ENCODE data around the gene DAPK1.

Gene DAPK1

DNA sequence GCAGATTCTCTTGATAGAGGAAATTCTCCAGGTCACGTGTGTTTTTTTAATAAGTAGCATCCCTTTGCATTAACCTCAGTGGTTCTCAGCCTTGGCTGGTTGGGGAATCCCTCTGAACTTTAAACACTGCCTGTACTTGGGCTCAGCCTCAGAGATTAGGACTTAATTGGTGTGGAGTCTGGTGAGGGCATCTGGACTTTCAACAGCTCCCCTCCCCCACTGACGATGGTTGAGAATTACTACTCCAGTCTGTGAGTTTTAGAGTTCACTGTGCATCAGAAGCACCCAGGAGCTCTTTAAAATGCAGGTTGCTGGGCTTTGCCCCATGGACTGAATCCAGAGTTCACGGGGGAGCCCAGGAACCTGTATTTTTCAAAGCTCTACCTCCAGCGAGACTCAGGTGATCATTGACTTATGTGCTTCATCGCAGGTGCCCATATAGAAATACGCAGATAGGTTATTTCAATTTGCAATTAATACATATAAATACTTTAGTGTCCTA, 71.4 kb downstream of the DAPK1 start:
- ATAC-seq = no peak
- peak; percentile 85 for TF ChIP-seq TCF4 (CRISPR knock-in tag; IDR thresholded peaks at IDR 0.05; ENCODE audit: borderline replicate concordance)
- TF ChIP-seq ZNF70 (CRISPR knock-in tag; IDR thresholded peaks at IDR 0.05) = 0 out of 2 replicates have a peak, but pooled peaks have one; percentile 21
- TF ChIP-seq ZFP30 (CRISPR knock-in tag; IDR thresholded peaks at IDR 0.05) = no peak

DNA sequence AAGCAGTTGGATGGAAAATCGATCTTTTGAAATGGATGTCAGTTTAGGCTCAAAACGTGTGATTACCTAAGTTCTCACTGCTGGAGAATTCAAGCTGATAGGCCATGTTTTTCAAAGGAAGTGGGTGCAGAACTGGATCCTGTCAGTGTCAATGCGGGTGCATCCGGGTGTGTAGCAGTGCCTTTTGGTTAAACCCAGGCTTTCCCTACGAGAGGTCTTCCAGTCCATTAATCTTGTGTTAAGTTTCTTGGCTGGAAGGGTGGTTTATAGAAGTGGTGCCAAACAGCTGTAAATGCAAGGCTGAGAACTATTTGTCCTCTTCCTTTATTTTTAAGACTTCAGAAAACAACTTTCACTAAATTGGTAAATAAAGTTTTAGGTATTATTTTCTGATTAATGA, 71.9 kb downstream of the DAPK1 start:
- TF ChIP-seq ZNF8 (CRISPR knock-in tag; IDR thresholded peaks at IDR 0.05) (no peak), BACH2 (CRISPR knock-in tag; IDR thresholded peaks at IDR 0.05; ENCODE audit: borderline replicate concordance) (no peak), ZNF565 (CRISPR knock-in tag; conservative IDR thresholded peaks at IDR 0.05; ENCODE audit: low read depth) (no peak), SNAI2 (CRISPR knock-in tag; IDR thresholded peaks at IDR 0.05) (no peak)
- TF ChIP-seq, protein P1, sequence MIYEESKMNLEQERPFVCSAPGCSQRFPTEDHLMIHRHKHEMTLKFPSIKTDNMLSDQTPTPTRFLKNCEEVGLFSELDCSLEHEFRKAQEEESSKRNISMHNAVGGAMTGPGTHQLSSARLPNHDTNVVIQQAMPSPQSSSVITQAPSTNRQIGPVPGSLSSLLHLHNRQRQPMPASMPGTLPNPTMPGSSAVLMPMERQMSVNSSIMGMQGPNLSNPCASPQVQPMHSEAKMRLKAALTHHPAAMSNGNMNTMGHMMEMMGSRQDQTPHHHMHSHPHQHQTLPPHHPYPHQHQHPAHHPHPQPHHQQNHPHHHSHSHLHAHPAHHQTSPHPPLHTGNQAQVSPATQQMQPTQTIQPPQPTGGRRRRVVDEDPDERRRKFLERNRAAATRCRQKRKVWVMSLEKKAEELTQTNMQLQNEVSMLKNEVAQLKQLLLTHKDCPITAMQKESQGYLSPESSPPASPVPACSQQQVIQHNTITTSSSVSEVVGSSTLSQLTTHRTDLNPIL (CRISPR knock-in tag; IDR thresholded peaks at IDR 0.05; ENCODE audit: low read depth) = no peak
- TF ChIP-seq, protein P2, sequence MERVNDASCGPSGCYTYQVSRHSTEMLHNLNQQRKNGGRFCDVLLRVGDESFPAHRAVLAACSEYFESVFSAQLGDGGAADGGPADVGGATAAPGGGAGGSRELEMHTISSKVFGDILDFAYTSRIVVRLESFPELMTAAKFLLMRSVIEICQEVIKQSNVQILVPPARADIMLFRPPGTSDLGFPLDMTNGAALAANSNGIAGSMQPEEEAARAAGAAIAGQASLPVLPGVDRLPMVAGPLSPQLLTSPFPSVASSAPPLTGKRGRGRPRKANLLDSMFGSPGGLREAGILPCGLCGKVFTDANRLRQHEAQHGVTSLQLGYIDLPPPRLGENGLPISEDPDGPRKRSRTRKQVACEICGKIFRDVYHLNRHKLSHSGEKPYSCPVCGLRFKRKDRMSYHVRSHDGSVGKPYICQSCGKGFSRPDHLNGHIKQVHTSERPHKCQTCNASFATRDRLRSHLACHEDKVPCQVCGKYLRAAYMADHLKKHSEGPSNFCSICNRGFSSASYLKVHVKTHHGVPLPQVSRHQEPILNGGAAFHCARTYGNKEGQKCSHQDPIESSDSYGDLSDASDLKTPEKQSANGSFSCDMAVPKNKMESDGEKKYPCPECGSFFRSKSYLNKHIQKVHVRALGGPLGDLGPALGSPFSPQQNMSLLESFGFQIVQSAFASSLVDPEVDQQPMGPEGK (CRISPR knock-in tag; IDR thresholded peaks at IDR 0.05; ENCODE audit: borderline replicate concordance) = no peak
- no peak for ATAC-seq

DNA sequence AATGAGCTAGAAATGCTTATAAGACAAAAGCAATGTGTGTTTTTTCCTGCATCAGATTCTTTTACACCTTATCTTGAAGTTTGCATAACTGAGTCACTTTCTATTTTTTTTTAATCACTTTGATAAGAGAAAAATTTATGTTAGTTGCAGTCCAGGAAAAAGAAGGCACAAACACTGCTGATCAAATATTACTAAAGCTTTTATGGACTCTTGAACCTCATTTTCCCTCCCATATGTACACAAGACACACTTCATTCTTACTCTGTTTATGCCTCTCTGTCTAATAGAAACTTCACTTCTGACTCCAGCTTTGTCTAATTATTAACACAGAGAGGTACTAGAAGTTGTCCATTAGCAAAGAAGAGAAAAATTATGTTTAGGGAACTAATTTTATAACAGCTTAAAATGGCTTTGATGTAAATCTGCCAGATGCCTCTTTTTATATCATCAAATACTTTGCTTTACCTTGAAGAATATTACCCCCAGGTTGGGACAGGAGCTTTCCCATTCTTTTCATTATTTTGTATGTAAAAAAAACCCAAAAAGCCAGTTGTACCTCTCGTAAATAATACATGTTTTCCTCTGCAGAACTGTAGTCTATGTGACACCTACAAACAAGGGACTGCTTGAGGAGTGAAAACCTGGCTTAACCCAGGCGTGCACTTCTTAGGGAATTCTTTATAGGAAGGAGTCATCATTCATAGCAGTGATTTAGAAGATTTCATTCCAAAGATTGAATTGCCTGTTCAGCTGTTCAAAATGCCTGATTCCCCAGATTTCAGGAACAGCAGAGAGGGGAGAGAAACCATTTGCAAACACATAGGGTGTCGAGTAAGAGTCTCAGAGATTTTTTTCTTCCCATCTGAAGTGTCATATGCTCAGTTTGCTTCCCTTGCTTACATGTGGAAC, 72.6 kb downstream of the DAPK1 start:
- TF ChIP-seq TOX (CRISPR knock-in tag; IDR thresholded peaks at IDR 0.05; ENCODE audit: borderline replicate concordance) = no peak
- no peak for TF ChIP-seq ISL1 (CRISPR knock-in tag; IDR thresholded peaks at IDR 0.05)
- TF ChIP-seq ZFP30 (CRISPR knock-in tag; IDR thresholded peaks at IDR 0.05) = no peak
- TF ChIP-seq ZC3H10 (CRISPR knock-in tag; IDR thresholded peaks at IDR 0.05) = no peak
- TF ChIP-seq BACH2 (CRISPR knock-in tag; IDR thresholded peaks at IDR 0.05; ENCODE audit: borderline replicate concordance) = no peak
- no peak for TF ChIP-seq PPARA (CRISPR knock-in tag; IDR thresholded peaks at IDR 0.05; ENCODE audit: borderline replicate concordance)
- ATAC-seq = no peak

DNA sequence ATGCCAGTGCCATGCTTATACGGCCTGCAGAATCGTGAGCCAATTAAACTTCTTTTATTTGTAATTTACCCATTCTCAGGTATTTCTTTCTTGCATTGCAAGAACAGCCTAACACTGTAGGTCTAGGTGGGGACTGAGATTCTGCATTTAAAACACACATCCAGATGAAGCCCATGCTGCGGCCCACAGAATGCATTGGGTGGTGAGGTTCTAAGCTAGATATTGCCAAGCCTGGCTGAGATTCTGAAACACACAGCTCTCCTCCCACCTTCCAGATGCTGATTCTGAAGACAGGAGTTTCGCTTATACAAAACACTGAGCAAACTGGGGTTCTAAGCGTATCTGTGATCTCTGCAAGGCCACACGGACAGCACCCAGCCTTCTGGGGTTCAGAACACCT, 75.1 kb downstream of the DAPK1 start:
- no peak for ATAC-seq
- TF ChIP-seq, protein P2 (CRISPR knock-in tag; IDR thresholded peaks at IDR 0.05; ENCODE audit: borderline replicate concordance) = no peak
- TF ChIP-seq SNAI2 (CRISPR knock-in tag; IDR thresholded peaks at IDR 0.05) (no peak), OSR1 (CRISPR knock-in tag; IDR thresholded peaks at IDR 0.05) (no peak), ZC3H10 (CRISPR knock-in tag; IDR thresholded peaks at IDR 0.05) (no peak), ARNTL (CRISPR knock-in tag; IDR thresholded peaks at IDR 0.05; ENCODE audit: borderline replicate concordance, low read depth) (no peak), BACH2 (CRISPR knock-in tag; IDR thresholded peaks at IDR 0.05; ENCODE audit: borderline replicate concordance) (no peak), ISL1 (CRISPR knock-in tag; IDR thresholded peaks at IDR 0.05) (no peak), CSDC2 (CRISPR knock-in tag; IDR thresholded peaks at IDR 0.05) (no peak), RARB (CRISPR knock-in tag; IDR thresholded peaks at IDR 0.05) (no peak), ZFP3 (CRISPR knock-in tag; IDR thresholded peaks at IDR 0.05) (no peak), ZFP30 (CRISPR knock-in tag; IDR thresholded peaks at IDR 0.05) (no peak), ESRRG (CRISPR knock-in tag; IDR thresholded peaks at IDR 0.05) (no peak), ZNF8 (CRISPR knock-in tag; IDR thresholded peaks at IDR 0.05) (no peak), ZNF70 (CRISPR knock-in tag; IDR thresholded peaks at IDR 0.05) (no peak), TOX (CRISPR knock-in tag; IDR thresholded peaks at IDR 0.05; ENCODE audit: borderline replicate concordance) (no peak), ZNF565 (CRISPR knock-in tag; conservative IDR thresholded peaks at IDR 0.05; ENCODE audit: low read depth) (no peak), GLIS3 (CRISPR knock-in tag; IDR thresholded peaks at IDR 0.05) (no peak)
- TF ChIP-seq, protein P3, sequence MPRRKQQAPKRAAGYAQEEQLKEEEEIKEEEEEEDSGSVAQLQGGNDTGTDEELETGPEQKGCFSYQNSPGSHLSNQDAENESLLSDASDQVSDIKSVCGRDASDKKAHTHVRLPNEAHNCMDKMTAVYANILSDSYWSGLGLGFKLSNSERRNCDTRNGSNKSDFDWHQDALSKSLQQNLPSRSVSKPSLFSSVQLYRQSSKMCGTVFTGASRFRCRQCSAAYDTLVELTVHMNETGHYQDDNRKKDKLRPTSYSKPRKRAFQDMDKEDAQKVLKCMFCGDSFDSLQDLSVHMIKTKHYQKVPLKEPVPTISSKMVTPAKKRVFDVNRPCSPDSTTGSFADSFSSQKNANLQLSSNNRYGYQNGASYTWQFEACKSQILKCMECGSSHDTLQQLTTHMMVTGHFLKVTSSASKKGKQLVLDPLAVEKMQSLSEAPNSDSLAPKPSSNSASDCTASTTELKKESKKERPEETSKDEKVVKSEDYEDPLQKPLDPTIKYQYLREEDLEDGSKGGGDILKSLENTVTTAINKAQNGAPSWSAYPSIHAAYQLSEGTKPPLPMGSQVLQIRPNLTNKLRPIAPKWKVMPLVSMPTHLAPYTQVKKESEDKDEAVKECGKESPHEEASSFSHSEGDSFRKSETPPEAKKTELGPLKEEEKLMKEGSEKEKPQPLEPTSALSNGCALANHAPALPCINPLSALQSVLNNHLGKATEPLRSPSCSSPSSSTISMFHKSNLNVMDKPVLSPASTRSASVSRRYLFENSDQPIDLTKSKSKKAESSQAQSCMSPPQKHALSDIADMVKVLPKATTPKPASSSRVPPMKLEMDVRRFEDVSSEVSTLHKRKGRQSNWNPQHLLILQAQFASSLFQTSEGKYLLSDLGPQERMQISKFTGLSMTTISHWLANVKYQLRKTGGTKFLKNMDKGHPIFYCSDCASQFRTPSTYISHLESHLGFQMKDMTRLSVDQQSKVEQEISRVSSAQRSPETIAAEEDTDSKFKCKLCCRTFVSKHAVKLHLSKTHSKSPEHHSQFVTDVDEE (CRISPR knock-in tag; IDR thresholded peaks at IDR 0.05) = no peak
- TF ChIP-seq, protein P1 (CRISPR knock-in tag; IDR thresholded peaks at IDR 0.05; ENCODE audit: low read depth) = no peak

Measured in SK-N-SH treated with all-trans-retinoic acid at 6 μM for 48 hours (cell line).